GM18519 (cell line): ENCODE measurements around the gene ACSF3.
"Not testable (repeated sequence)": the region's sequence is repeated elsewhere in the genome, so short reads cannot be mapped to it uniquely, and the experiment has no call there.

ENCODE experiments used
- ATAC-seq: cut with Tn5 transposase; IDR thresholded peaks from one replicate; pipeline ENCODE4 v1.9.1; 2021; ENCODE audit warnings: mild to moderate bottlenecking, moderate library complexity; ENCODE audit not compliant: unreplicated experiment, low FRiP score

The ACSF3 gene

DNA sequence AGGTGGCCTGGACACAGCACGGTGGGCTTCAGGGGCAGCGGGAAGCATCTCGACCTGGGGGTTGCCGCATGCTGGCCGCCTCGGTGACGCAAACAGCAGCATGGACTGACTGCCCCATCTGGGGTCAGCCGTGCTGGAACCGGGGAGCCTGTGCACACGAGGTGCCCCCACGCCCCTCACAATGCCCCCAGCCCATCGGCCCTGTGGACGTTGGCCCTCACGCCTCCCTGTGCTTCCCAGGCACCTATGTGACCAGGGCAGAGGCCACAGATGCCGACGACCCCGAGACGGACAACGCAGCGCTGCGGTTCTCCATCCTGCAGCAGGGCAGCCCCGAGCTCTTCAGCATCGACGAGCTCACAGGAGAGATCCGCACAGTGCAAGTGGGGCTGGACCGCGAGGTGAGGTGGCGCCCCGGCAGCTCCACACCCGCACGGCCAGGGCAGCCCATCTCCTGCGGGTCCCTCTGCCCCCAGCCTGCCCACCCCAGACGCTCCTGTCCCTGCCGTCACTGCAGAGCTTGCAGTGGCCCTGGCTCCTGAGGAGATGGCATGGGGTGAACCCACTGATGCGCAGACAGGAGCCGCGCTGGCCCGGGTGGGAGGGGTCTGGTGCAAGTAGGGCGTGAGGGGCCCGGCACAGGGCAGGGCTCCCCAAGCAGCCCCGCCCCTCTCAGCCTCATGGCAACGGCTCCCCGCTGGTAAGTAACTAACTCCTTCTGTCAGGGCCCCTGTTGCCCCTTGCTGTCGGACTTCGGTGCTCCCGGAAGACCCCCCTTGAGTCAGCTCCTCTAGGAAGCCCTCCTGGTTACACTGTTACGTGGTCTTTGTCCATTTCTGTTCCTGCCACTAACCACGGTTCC, 91.5 kb downstream of the ACSF3 start:
- no peak for ATAC-seq

DNA sequence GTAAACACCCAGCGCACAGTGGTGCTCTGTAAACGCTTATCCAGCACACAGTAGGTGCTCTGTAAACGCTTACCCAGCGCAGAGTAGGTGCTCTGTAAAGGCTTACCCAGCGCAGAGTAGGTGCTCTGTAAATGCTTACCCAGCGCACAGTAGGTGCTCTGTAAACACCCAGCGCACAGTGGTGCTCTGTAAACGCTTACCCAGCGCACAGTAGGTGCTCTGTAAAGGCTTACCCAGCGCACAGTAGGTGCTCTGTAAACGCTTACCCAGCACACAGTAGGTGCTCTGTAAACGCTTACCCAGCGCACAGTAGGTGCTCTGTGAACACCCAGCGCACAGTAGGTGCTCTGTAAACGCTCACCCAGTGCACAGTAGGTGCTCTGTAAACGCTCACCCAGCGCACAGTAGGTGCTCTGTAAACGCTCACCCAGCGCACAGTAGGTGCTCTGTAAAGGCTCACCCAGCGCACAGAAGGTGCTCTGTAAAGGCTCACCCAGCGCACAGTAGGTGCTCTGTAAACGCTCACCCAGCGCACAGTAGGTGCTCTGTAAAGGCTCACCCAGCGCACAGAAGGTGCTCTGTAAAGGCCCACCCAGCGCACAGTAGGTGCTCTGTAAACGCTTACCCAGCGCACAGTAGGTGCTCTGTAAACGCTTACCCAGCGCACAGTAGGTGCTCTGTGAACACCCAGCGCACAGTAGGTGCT, 92.4 kb downstream of the ACSF3 start:
- not testable (repeated sequence) for ATAC-seq

DNA sequence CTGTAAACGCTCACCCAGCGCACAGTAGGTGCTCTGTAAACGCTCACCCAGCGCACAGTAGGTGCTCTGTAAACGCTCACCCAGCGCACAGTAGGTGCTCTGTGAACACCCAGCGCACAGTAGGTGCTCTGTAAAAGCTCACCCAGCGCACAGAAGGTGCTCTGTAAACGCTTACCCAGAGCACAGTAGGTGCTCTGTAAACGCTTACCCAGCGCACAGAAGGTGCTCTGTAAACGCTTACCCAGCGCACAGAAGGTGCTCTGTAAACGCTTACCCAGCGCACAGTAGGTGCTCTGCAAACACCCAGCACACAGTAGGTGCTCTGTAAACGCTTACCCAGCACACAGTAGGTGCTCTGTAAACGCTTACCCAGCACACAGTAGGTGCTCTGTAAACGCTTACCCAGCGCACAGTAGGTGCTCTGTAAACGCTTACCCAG, 93.0 kb downstream of the ACSF3 start:
- not testable (repeated sequence) for ATAC-seq

DNA sequence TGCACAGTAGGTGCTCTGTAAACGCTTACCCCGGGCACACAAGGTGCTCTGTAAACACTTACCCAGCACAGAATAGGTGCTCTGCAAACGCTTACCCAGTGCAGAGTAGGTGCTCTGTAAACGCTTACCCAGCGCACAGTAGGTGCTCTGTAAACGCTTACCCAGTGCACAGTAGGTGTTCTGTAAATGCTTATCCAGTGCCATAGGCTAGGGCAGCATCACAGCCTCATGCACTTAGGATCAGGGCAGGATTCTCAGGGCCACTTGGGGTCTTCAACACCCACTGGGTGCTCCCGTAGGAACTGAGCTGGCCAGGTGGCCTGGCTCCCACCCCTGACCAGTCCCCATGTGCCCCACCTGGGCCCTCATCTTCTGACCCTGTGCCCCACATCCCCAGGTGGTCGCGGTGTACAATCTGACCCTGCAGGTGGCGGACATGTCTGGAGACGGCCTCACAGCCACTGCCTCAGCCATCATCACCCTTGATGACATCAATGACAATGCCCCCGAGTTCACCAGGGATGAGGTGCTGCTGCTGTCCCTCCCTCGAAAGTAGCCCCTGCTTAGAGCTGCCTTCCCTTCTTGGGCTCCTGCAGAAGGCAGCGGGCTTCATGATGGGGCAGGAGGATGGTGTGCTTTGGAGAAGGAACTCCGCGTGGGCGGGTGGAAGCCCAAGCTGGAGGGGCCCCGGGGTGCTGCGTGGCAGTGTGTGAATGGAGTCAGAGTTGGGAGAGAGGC, 93.5 kb downstream of the ACSF3 start:
- ATAC-seq: no peak

DNA sequence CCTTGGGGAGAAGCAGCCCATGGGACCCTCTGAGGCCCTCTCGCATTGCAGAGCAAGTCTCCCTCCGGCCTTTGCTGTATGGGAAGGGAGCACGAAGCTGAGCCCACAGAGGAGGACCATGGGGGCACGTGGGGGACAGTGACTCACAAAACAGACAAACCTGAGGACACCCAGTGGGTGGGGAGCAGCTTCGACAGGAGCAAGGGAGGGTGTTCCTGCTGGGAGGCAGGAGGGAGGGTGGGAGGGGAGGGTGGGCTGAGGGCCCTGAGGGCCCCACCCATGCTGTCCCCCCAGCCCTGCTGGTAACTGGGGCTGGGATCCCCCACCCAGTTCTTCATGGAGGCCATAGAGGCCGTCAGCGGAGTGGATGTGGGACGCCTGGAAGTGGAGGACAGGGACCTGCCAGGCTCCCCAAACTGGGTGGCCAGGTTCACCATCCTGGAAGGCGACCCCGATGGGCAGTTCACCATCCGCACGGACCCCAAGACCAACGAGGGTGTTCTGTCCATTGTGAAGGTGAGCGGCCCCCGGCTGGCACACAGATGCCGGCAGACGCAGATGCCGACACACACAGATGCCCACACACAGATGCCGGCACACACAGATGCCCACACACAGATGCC, 94.2 kb downstream of the ACSF3 start:
- no peak for ATAC-seq

DNA sequence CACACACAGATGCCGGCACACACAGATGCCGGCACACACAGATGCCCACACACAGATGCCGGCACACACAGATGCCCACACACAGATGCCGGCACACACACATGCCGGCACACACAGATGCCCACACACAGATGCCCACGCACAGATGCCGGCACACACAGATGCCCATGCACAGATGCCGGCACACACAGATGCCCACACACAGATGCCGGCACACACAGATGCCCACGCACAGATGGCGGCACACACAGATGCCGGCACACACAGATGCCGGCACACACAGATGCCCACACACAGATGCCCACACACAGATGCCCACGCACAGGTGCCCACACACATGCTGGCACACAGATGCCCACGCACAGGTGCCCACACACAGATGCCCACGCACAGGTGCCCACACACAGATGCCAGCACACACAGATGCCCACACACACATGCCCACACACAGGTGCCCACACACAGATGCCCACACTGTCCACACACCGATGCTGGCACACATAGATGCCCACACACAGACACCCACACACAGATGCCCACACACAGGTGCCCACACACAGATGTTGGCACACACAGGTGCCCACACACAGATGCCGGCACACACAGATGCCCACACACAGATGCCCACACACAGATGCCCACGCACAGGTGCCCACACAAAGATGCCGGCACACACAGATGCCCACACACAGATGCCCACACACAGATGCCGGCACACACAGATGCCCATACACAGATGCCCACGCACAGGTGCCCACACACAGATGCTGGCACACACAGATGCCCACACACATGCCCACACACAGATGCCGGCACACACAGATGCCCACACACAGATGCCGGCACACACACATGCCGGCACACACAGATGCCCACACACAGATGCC, 95.1 kb downstream of the ACSF3 start:
- ATAC-seq: not testable (repeated sequence)

DNA sequence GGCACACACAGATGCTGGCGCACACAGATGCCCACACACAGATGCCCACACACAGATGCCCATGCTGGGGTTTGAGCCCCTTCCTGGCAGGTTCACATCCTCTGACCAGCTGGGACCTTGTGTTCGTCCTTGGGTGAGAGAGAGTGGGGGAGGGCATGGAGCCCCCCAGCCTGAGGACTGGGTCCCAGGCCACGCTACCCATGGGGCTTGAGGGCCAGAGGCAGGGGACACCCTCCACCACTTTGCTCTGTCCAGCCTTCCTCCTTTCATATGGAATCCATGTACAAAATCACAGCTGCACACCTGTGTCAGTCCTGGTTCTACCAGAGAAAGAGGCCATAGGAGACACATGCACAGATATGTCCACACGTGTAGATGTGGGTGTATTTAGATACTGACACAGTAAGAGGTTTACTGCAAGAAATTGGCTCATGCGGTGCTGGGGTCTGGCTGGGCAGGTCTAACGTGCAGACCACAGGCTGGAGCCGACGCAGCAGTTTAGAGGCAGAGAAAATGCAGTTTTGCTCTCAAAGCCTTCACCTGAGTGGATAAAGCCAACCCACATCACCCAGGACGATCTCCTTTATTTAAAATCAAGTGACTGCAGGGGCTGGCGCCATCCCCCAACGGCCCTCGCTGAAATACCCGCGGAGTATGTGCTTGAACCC, 95.8 kb downstream of the ACSF3 start:
- no peak for ATAC-seq

DNA sequence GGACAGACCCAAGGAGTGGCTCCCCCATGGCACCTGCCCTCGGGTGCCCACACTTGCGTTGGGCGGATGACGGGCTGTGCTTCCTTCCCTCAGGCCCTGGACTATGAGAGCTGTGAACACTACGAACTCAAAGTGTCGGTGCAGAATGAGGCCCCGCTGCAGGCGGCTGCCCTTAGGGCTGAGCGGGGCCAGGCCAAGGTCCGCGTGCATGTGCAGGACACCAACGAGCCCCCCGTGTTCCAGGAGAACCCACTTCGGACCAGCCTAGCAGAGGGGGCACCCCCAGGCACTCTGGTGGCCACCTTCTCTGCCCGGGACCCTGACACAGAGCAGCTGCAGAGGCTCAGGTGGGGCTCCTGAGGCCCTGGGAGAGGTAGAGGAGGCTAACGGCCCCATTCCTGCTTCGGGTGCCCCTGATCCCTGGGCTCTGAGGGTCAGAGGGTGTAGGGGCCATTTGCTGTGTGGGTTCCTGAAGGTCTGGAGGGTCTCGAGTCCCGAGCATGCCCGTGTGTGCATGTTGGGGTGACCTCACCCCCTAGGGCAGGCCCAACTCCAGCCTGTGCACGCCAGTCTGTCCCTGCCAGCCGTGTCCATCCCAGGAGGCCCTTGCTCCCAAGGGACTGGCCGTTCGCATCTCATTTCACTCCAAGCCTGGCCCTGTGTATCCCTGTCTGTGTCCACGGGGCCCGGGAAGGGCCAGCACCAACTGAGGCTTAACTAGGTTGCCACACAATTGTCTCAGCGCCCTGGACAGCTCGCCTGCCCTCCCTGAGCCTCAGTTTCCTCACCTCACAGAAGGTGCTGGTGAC, 96.7 kb downstream of the ACSF3 start:
- no peak for ATAC-seq

DNA sequence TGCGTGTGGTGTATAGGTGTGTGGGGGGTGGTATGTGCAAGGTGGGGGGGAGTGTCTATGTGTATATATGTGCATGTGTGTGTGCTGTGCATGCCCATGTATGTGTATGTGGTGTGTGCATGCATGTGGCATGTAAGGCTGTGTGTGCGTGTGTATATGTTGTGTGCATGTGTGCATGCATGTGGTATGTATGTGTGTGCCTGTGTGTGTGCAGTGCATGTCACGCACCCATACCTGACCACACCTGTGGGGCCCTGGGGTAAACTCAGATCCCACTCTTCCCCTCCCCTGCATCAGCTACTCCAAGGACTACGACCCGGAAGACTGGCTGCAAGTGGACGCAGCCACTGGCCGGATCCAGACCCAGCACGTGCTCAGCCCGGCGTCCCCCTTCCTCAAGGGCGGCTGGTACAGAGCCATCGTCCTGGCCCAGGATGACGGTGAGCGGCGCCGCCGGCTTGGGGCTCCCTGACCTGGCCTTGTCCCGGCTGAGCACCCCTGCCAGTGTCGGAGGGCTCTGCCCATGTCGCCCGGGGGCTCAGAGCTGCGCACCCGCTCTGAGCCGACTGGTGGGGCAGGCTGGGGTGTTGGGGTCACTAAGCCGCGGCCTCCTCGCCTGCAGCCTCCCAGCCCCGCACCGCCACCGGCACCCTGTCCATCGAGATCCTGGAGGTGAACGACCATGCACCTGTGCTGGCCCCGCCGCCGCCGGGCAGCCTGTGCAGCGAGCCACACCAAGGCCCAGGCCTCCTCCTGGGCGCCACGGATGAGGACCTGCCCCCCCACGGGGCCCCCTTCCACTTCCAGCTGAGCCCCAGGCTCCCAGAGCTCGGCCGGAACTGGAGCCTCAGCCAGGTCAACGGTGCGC, 97.6 kb downstream of the ACSF3 start:
- no peak for ATAC-seq

DNA sequence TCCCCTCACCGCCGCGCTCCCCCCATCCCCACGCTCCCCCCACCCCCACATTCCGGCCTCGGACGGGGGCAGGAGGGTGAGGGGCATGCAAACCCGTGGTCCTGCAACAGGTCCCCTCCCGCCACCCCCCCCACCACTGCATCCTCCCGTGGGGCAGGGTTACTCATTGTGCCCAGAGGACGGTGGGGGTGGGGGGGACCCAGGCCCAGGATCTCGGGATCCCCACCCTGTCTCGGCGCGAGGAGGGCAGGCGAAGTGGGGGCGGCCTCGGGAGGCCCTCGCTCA, 98.2 kb downstream of the ACSF3 start:
- ATAC-seq: no peak

DNA sequence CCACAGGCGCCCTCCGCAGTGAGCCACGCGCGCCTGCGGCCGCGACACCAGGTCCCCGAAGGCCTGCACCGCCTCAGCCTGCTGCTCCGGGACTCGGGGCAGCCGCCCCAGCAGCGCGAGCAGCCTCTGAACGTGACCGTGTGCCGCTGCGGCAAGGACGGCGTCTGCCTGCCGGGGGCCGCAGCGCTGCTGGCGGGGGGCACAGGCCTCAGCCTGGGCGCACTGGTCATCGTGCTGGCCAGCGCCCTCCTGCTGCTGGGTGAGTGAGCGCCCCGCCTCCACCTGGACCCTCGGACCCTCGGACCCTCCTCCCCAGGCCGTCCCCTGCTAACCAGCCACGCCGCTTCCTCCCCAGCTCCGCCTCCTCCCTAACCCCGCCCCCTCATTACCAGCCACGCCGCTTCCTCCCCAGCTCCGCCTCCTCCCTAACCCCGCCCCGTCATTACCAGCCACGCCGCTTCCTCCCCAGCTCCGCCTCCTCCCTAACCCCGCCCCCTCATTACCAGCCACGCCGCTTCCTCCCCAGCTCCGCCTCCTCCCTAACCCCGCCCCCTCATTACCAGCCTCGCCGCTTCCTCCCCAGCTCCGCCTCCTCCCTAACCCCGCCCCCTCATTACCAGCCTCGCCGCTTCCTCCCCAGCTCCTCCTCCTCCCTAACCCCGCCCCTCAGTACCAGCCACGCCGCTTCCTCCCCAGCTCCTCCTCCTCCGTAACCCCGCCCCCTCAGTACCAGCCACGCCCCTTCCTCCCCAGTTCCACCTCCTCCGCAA, 98.7 kb downstream of the ACSF3 start:
- ATAC-seq: not testable (repeated sequence)

DNA sequence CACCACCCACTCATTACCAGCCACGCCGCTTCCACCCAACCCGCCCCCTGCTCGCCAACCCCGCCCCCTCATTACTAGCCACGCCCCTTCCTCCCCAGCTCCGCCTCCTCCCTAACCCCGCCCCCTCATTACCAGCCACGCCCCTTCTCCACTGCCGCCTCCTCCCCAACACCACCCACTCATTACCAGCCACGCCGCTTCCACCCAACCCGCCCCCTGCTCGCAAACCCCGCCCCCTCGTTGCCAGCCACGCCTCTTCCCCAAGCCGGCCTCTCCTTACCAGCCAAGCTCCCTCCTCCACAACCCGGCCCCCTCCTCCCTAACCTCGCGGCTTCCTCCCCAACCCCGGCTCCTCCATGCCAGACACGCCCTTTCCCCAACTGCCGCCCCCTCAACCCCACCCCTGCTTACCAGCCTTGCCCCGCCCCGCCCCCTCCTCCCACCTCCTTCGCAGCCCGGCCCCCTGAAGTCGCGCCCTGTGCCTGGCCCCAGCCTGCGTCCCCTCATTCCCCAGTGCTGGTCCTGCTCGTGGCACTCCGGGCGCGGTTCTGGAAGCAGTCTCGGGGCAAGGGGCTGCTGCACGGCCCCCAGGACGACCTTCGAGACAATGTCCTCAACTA, 99.4 kb downstream of the ACSF3 start:
- ATAC-seq: no peak

DNA sequence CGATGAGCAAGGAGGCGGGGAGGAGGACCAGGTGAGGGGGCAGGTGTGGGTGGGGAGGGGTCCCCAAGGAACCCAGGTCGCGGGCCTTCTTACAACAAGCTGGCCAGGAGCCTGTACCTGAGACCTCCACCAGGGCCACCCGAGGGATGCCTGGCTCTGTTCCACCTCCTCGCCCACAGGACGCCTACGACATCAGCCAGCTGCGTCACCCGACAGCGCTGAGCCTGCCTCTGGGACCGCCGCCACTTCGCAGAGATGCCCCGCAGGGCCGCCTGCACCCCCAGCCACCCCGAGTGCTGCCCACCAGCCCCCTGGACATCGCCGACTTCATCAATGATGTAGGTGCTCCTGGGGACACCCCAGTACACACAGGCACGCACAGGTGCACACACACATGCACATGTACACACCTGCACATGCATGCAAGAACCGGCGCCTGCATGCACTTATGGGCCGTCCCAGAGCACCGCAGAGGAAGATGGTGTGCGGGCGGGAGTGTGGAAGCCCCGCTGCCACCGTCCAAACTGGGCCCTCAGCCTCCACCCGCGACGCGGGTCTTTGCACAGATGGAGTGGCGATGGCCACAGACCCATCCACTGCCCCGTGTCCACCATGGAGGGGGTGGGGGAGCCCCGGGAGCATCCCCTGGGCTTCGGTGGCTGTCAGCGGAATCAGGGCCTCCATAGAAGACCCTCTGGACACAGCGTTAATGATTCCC, 100.1 kb downstream of the ACSF3 start:
- ATAC-seq: no peak

DNA sequence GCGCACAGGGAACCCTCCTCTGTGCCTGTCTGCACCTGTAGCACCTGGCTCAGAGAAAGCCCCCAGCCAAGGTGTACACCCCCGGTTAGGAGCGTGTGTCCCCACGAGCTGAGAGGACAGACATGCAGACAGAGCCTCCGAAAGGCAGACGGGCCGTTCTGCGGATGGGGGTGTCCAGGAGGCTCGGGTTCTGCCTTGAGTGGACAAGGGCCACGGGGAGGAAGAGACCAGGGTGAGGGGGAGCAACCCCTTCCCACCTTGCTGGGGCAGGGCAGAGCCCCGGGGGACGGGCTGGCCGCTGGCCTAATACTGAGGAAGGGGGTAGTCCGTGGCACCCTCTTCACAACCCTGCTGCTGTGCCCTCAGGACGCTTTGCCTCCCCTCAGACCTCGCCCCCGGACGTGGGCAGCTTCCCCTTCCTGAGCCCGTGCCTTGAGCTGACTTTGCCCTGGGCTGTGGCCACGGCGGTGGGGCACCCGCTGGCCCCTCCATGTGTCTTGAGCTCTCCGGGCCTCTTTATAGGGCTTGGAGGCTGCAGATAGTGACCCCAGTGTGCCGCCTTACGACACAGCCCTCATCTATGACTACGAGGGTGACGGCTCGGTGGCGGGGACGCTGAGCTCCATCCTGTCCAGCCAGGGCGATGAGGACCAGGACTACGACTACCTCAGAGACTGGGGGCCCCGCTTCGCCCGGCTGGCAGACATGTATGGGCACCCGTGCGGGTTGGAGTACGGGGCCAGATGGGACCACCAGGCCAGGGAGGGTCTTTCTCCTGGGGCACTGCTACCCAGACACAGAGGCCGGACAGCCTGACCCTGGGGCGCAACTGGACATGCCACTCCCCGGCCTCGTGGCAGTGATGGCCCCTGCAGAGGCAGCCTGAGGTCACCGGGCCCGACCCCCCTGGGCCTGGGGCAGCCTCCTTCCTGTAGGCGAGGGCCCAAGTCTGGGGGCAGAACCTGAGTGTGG, 101.0 kb downstream of the ACSF3 start:
- no peak for ATAC-seq
